Measurements from ENCODE around the gene GRB14.

The GRB14 gene
- long read RNA-seq: 0 reads

DNA sequence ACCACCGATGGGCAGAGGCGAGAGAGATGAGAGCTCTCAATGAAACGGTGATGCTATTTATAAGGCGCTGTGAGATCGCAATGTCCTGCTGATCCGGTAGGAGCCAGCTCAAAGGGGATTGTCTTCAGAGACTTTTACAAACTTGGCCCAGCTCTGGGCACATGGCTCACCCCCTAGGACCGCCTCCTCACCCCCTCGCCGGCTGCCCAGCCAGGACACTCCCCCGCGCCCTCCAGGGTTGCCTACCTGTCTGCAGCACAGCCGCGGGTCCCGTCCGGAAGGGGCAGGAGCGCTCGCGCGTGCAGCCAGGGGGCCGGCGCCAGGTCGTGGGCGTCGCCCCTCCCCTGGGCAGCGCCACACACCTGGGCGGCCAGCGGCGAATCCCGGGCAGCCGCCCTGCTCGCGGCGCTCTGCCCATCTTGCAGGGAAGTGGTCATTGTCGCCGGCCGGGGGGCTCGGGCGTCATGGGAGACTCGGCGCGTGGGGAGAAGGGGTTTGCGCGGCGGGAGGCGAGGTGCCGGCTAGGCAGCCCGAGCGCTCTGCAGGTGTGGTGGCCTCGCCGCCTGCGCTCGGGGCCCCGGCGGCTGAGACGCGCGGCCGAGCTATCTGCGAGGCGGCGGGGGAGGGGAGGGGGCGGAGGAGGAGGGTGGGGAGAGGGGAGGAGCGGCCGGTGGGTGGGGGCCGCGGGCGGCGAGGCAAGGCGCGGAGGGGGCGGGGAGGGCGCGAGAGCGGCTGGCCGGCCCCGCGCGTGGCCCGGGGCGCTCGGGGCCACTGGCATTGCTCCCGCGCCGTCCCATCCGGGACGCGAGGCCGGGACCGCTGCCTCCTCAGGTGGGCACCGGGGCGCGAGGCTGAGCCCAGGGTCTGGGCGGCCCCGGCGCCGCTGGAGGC, at the start of gene GRB14:
Gene GRB14, minus strand, starts transcription at position 610 of the 891 bp plus-strand sequence. Its CDS starts 173 bp downstream, at position 437.
- peaks cover 16% of the 10 kb centered on the region for H3K27me3 ChIP-seq (ENCODE audit: insufficient read depth, poor library complexity, severe bottlenecking)
- no peak within 1 kb of the TSS for H3K27ac ChIP-seq (replicated peaks)
- no peak for DNase-seq (ENCODE audit: low read depth in 1 of 2, low spot score in 1 of 2)
- TF ChIP-seq GABPA (IDR thresholded peaks at IDR 0.05; ENCODE audit: low read depth): no peak
- TF ChIP-seq, protein P1, sequence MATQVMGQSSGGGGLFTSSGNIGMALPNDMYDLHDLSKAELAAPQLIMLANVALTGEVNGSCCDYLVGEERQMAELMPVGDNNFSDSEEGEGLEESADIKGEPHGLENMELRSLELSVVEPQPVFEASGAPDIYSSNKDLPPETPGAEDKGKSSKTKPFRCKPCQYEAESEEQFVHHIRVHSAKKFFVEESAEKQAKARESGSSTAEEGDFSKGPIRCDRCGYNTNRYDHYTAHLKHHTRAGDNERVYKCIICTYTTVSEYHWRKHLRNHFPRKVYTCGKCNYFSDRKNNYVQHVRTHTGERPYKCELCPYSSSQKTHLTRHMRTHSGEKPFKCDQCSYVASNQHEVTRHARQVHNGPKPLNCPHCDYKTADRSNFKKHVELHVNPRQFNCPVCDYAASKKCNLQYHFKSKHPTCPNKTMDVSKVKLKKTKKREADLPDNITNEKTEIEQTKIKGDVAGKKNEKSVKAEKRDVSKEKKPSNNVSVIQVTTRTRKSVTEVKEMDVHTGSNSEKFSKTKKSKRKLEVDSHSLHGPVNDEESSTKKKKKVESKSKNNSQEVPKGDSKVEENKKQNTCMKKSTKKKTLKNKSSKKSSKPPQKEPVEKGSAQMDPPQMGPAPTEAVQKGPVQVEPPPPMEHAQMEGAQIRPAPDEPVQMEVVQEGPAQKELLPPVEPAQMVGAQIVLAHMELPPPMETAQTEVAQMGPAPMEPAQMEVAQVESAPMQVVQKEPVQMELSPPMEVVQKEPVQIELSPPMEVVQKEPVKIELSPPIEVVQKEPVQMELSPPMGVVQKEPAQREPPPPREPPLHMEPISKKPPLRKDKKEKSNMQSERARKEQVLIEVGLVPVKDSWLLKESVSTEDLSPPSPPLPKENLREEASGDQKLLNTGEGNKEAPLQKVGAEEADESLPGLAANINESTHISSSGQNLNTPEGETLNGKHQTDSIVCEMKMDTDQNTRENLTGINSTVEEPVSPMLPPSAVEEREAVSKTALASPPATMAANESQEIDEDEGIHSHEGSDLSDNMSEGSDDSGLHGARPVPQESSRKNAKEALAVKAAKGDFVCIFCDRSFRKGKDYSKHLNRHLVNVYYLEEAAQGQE (IDR thresholded peaks at IDR 0.05; ENCODE audit: insufficient replicate concordance, low read depth): no peak
- no peak for TF ChIP-seq POLR2AphosphoS5 (IDR thresholded peaks at IDR 0.05; ENCODE audit: low read depth)
- no peak for TF ChIP-seq SPI1 (IDR thresholded peaks at IDR 0.05; ENCODE audit: borderline replicate concordance, low read depth)
- TF ChIP-seq, protein P2, sequence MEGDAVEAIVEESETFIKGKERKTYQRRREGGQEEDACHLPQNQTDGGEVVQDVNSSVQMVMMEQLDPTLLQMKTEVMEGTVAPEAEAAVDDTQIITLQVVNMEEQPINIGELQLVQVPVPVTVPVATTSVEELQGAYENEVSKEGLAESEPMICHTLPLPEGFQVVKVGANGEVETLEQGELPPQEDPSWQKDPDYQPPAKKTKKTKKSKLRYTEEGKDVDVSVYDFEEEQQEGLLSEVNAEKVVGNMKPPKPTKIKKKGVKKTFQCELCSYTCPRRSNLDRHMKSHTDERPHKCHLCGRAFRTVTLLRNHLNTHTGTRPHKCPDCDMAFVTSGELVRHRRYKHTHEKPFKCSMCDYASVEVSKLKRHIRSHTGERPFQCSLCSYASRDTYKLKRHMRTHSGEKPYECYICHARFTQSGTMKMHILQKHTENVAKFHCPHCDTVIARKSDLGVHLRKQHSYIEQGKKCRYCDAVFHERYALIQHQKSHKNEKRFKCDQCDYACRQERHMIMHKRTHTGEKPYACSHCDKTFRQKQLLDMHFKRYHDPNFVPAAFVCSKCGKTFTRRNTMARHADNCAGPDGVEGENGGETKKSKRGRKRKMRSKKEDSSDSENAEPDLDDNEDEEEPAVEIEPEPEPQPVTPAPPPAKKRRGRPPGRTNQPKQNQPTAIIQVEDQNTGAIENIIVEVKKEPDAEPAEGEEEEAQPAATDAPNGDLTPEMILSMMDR (IDR thresholded peaks at IDR 0.05; ENCODE audit: insufficient read depth, low read length): no peak
- no peak within 1 kb of the TSS for H3K4me3 ChIP-seq (replicated peaks; ENCODE audit: insufficient read depth, low read length)

DNA sequence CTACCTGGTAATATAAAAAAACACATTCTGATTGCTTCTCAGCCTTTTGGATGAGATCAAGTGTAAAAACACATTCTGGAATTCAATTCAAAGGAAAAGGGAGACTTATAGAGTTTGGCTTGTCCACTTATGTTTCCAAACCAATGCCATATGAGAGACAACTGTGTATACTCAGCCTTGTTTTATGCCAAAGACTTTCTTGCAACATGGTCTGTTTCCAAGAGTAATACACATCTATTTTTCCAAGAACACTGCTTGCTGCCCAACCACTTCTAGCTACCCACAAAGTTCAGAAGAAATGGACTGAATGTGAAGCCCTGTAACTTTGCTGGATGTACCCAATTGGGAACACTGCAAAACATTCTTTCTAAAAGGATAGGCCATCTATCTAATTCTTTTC, 48.0 kb upstream of the GRB14 start:
- Histone ChIP-seq H3K4me3 (replicated peaks; ENCODE audit: insufficient read depth, low read length) (no peak overlapping the region), H3K27ac (replicated peaks) (no peak overlapping the region), H3K27me3 (ENCODE audit: insufficient read depth, poor library complexity, severe bottlenecking) (no peaks in the 10 kb centered on the region)
- DNase-seq (ENCODE audit: low read depth in 1 of 2, low spot score in 1 of 2): no peak
- no peak for TF ChIP-seq POLR2AphosphoS5 (IDR thresholded peaks at IDR 0.05; ENCODE audit: low read depth)
- no peak for TF ChIP-seq SPI1 (IDR thresholded peaks at IDR 0.05; ENCODE audit: borderline replicate concordance, low read depth)
- no peak for TF ChIP-seq GABPA (IDR thresholded peaks at IDR 0.05; ENCODE audit: low read depth)
- TF ChIP-seq, protein P1 (IDR thresholded peaks at IDR 0.05; ENCODE audit: insufficient replicate concordance, low read depth): no peak
- TF ChIP-seq, protein P2 (IDR thresholded peaks at IDR 0.05; ENCODE audit: insufficient read depth, low read length): no peak

DNA sequence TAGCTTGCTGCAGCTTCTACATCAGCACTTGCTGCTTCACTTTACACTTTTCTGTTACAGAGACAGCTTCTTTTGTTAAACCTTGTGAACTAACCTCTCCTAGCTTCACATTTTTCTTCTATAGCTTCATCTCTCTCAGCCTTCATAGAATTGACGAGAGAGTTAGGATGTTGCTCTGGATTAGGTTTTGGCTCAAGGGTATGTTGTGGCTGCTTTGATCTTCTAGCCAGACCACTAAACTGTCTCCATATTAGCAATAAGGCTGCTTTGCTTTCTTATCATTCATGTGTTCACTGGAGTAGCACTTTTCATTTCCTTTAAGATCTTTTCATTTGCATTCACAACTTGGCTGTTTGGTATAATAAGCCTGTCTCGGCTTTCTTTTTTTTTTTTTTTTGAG, 46.3 kb upstream of the GRB14 start:
- TF ChIP-seq POLR2AphosphoS5 (IDR thresholded peaks at IDR 0.05; ENCODE audit: low read depth) (no peak), SPI1 (IDR thresholded peaks at IDR 0.05; ENCODE audit: borderline replicate concordance, low read depth) (no peak), GABPA (IDR thresholded peaks at IDR 0.05; ENCODE audit: low read depth) (no peak)
- TF ChIP-seq, protein P2 (IDR thresholded peaks at IDR 0.05; ENCODE audit: insufficient read depth, low read length): no peak
- TF ChIP-seq, protein P1 (IDR thresholded peaks at IDR 0.05; ENCODE audit: insufficient replicate concordance, low read depth): no peak
- Histone ChIP-seq H3K27me3 (ENCODE audit: insufficient read depth, poor library complexity, severe bottlenecking) (no peaks in the 10 kb centered on the region), H3K27ac (replicated peaks) (no peak overlapping the region), H3K4me3 (replicated peaks; ENCODE audit: insufficient read depth, low read length) (no peak overlapping the region)
- no peak for DNase-seq (ENCODE audit: low read depth in 1 of 2, low spot score in 1 of 2)

All from HL-60 (cell line).